Endodermal cell (in vitro differentiated cells): ENCODE results near the gene NDC80. TPM values are rescaled to one million over a fixed set of nuclear protein-coding genes. Genes with fewer than 3 reads are reported as not detected.

Experiments
- DNase-seq: peaks from one replicate; pipeline ENCODE4 v3.0.0-alpha.2; 2017
- H3K27ac ChIP-seq: 2 replicates; pipeline ENCODE4 v1.5.1; 2013; ENCODE audit warnings: mild to moderate bottlenecking, low read depth, low read length, moderate library complexity
- H3K27me3 ChIP-seq: 2 replicates; pipeline ENCODE4 v1.6.1; 2013; ENCODE audit warnings: mild to moderate bottlenecking, low read length, moderate library complexity; ENCODE audit not compliant: insufficient read depth, control insufficient read depth, poor library complexity, severe bottlenecking
- H3K36me3 ChIP-seq: 2 replicates; pipeline ENCODE4 v1.7.0; 2013; ENCODE audit warnings: mild to moderate bottlenecking, low read length, moderate library complexity; ENCODE audit not compliant: control insufficient read depth, insufficient read depth
- H3K4me1 ChIP-seq: one replicate; pipeline ENCODE4 v1.7.0; 2013; ENCODE audit warnings: low read length; ENCODE audit not compliant: control insufficient read depth, insufficient read depth
- H3K4me3 ChIP-seq: 2 replicates; pipeline ENCODE4 v1.5.1; 2013; ENCODE audit warnings: mild to moderate bottlenecking, low read length, moderate library complexity
- H3K9ac ChIP-seq: 2 replicates; pipeline ENCODE4 v1.6.1; 2013; ENCODE audit warnings: mild to moderate bottlenecking, low read length, moderate library complexity; ENCODE audit not compliant: poor library complexity, severe bottlenecking; ENCODE audit errors: extremely low read depth
- H3K9me3 ChIP-seq: 2 replicates; pipeline ENCODE4 v1.6.1; 2013; ENCODE audit warnings: mild to moderate bottlenecking, low read length, moderate library complexity; ENCODE audit not compliant: control insufficient read depth
- H3K27ac Mint-ChIP-seq: 2 replicates; pipeline ENCODE4 v1.8.0; 2020; ENCODE audit warnings: mixed read lengths
- H3K27me3 Mint-ChIP-seq: 2 replicates; pipeline ENCODE4 v1.8.0; 2021; ENCODE audit warnings: mild to moderate bottlenecking, mixed read lengths; ENCODE audit not compliant: insufficient read depth
- H3K36me3 Mint-ChIP-seq: 2 replicates; pipeline ENCODE4 v1.8.0; 2020; ENCODE audit warnings: low read depth, mixed read lengths
- H3K4me1 Mint-ChIP-seq: 2 replicates; pipeline ENCODE4 v1.8.0; 2020; ENCODE audit warnings: mixed read lengths
- H3K4me3 Mint-ChIP-seq: 2 replicates; pipeline ENCODE4 v1.8.0; 2020; ENCODE audit warnings: mild to moderate bottlenecking, moderate library complexity, mixed read lengths
- H3K9me3 Mint-ChIP-seq: 2 replicates; pipeline ENCODE4 v1.8.0; 2020; ENCODE audit warnings: mild to moderate bottlenecking, mixed read lengths
- CTCF ChIP-seq: fragments of 200-600 bp; sonication (generic); conservative IDR thresholded peaks from 2 replicates; pipeline ENCODE4 v1.5.0; 2021; ENCODE audit warnings: antibody characterized with exemption, mild to moderate bottlenecking
- WGBS, 2 experiments: methylation state at CpG; one replicate each; pipeline versions ENCODE4 v1.1.5 to v1.1.7; 2013; ENCODE audit warnings: missing lambda C conversion rate in 2 of 2, mixed read lengths in 1 of 2; ENCODE audit not compliant: insufficient coverage in 1 of 2, insufficient read length in 1 of 2; 5-methylcytosine and 5-hydroxymethylcytosine counted together
- total RNA-seq, 2 donors: library from RNA; stranded (reverse); fragmentation: NEBNext Ultra II Directional in 1 of 2; extraction: Animal tissue kit (Norgen Biotek cat#: 25700) in 1 of 2; gene quantifications; 2 replicates in 1 of 2; 3 replicates in 1 of 2; pipeline ENCODE4 v1.2.1, GENCODE V29; 2021

The NDC80 gene
- total RNA-seq, 2 donors from 2014 or later: 29.7 to 61.8 TPM

GRCh38 chr18:2627821-2628276 lies 56.5 kb downstream of the NDC80 start:
- Mint-ChIP-seq H3K4me1 (no peaks in the 10 kb centered on the region), H3K36me3 (no peaks in the 10 kb centered on the region), H3K4me3 (no peak overlapping the region), H3K27ac (no peak overlapping the region), H3K9me3 (peaks cover 7% of the 10 kb centered on the region), H3K27me3 (no peaks in the 10 kb centered on the region)
- no peak overlapping the region for H3K4me3 ChIP-seq
- H3K9me3 ChIP-seq: no peaks in the 10 kb centered on the region
- 92 to 100% methylated on average over 1 of the region's 1 CpG for WGBS, 2 experiments
- H3K36me3 ChIP-seq: no peaks in the 10 kb centered on the region
- DNase-seq: no peak
- TF ChIP-seq CTCF: no peak
- H3K27me3 ChIP-seq: no peaks in the 10 kb centered on the region
- H3K4me1 ChIP-seq: no peaks in the 10 kb centered on the region
- H3K9ac ChIP-seq: no peak overlapping the region
- no peak overlapping the region for H3K27ac ChIP-seq

GRCh38 chr18:2629003-2629402 lies 57.6 kb downstream of the NDC80 start:
- H3K4me1 ChIP-seq: no peaks in the 10 kb centered on the region
- Mint-ChIP-seq H3K27me3 (no peaks in the 10 kb centered on the region), H3K4me1 (no peaks in the 10 kb centered on the region), H3K36me3 (no peaks in the 10 kb centered on the region), H3K9me3 (peaks cover 19% of the 10 kb centered on the region), H3K27ac (no peak overlapping the region), H3K4me3 (no peak overlapping the region)
- 100% methylated on average over 2 of the region's 2 CpGs; no CpG with 5 or more reads in 1 of the 2 experiments for WGBS, 2 experiments
- no peaks in the 10 kb centered on the region for H3K9me3 ChIP-seq
- DNase-seq: no peak
- H3K9ac ChIP-seq: no peak overlapping the region
- H3K4me3 ChIP-seq: no peak overlapping the region
- H3K36me3 ChIP-seq: no peaks in the 10 kb centered on the region
- TF ChIP-seq CTCF: no peak
- no peak overlapping the region for H3K27ac ChIP-seq
- no peaks in the 10 kb centered on the region for H3K27me3 ChIP-seq

- H3K4me3 ChIP-seq: no peak overlapping the region
- Mint-ChIP-seq H3K4me1 (no peaks in the 10 kb centered on the region), H3K4me3 (no peak overlapping the region), H3K9me3 (peaks cover 23% of the 10 kb centered on the region), H3K27ac (no peak overlapping the region), H3K36me3 (no peaks in the 10 kb centered on the region), H3K27me3 (no peaks in the 10 kb centered on the region)
- no peaks in the 10 kb centered on the region for H3K9me3 ChIP-seq
- H3K9ac ChIP-seq: no peak overlapping the region
- no peaks in the 10 kb centered on the region for H3K36me3 ChIP-seq
- H3K4me1 ChIP-seq: peaks cover 4% of the 10 kb centered on the region
- H3K27me3 ChIP-seq: no peaks in the 10 kb centered on the region
- no peak overlapping the region for H3K27ac ChIP-seq
- 100% methylated on average over 1 of the region's 1 CpG; no CpG with 5 or more reads in 1 of the 2 experiments for WGBS, 2 experiments
- no peak for DNase-seq
- TF ChIP-seq CTCF: no peak
Measured at GRCh38 chr18:2635586-2635985, 64.2 kb downstream of the NDC80 start.
